H1 (cell line): ENCODE results near the gene PIGS.

ENCODE experiments used
- ASH2L ChIP-seq: fragments of 200-600, 300-600 bp; sonication (generic); IDR thresholded peaks from one replicate; pipeline ENCODE4 v1.7.1; 2017; ENCODE audit warnings: low read length
- ATF3 ChIP-seq: IDR thresholded peaks from 2 replicates; pipeline ENCODE4 v1.6.1; 2011; ENCODE audit warnings: low read depth, mild to moderate bottlenecking, low read length; ENCODE audit not compliant: insufficient read depth
- FOSL1 ChIP-seq: IDR thresholded peaks from 2 replicates; pipeline ENCODE4 v1.6.1; 2011; ENCODE audit warnings: mild to moderate bottlenecking, low read depth, low read length, moderate library complexity; ENCODE audit not compliant: insufficient read depth
- JUN ChIP-seq: IDR thresholded peaks from 2 replicates; pipeline ENCODE4 v1.6.1; 2011; ENCODE audit warnings: low read depth, mild to moderate bottlenecking, improper control_type of control experiment, low read length
- MAX ChIP-seq: IDR thresholded peaks from 2 replicates; pipeline ENCODE4 v1.6.1; 2012; ENCODE audit warnings: inconsistent platforms
- RBBP5 ChIP-seq: IDR thresholded peaks from 2 replicates; pipeline ENCODE4 v1.7.1; 2012; ENCODE audit warnings: low read depth, mild to moderate bottlenecking, inconsistent platforms, low read length, moderate library complexity, borderline replicate concordance
- RXRA ChIP-seq: IDR thresholded peaks from 2 replicates; pipeline ENCODE4 v1.6.1; 2011; ENCODE audit warnings: low read depth, mild to moderate bottlenecking, low read length, moderate library complexity; ENCODE audit not compliant: insufficient read depth
- SAP30 ChIP-seq: fragments of 300-600 bp; sonication (generic); IDR thresholded peaks from 2 replicates; pipeline ENCODE4 v1.7.1; 2012; ENCODE audit warnings: low read length, moderate library complexity, mild to moderate bottlenecking, inconsistent platforms; ENCODE audit not compliant: insufficient read depth, insufficient replicate concordance
- SP1 ChIP-seq: IDR thresholded peaks from 2 replicates; pipeline ENCODE4 v1.6.1; 2011; ENCODE audit warnings: low read depth, low read length
- TAF1 ChIP-seq: IDR thresholded peaks from 2 replicates; pipeline ENCODE4 v1.6.1; 2011; ENCODE audit warnings: mild to moderate bottlenecking, low read depth, low read length
- TF ChIP-seq, protein P1 (sequence below), 3 experiments: IDR thresholded peaks; 1 replicate in 2 of 3; 2 replicates in 1 of 3; pipeline versions ENCODE4 v1.5.1 to v1.6.1; 2011; ENCODE audit warnings: low read length in 3 of 3, mild to moderate bottlenecking in 3 of 3, inconsistent platforms in 2 of 3, low read depth in 1 of 3, moderate library complexity in 1 of 3; ENCODE audit not compliant: insufficient read depth in 1 of 3; ENCODE audit errors: control extremely low read depth in 1 of 3

- TF ChIP-seq FOSL1 (no peak), MAX (no peak), RXRA (no peak), ASH2L (no peak), SAP30 (no peak), RBBP5 (no peak), TAF1 (no peak), ATF3 (no peak), SP1 (no peak), JUN (no peak)
- TF ChIP-seq, protein P1, sequence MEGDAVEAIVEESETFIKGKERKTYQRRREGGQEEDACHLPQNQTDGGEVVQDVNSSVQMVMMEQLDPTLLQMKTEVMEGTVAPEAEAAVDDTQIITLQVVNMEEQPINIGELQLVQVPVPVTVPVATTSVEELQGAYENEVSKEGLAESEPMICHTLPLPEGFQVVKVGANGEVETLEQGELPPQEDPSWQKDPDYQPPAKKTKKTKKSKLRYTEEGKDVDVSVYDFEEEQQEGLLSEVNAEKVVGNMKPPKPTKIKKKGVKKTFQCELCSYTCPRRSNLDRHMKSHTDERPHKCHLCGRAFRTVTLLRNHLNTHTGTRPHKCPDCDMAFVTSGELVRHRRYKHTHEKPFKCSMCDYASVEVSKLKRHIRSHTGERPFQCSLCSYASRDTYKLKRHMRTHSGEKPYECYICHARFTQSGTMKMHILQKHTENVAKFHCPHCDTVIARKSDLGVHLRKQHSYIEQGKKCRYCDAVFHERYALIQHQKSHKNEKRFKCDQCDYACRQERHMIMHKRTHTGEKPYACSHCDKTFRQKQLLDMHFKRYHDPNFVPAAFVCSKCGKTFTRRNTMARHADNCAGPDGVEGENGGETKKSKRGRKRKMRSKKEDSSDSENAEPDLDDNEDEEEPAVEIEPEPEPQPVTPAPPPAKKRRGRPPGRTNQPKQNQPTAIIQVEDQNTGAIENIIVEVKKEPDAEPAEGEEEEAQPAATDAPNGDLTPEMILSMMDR (IDR thresholded peaks at IDR 0.05; ENCODE audit: control extremely low read depth in 1 of 3, insufficient read depth in 1 of 3, low read depth in 1 of 3, low read length in 3 of 3) = no peak
Observed at GRCh38 chr17:28610376-28610775, 39.1 kb upstream of the PIGS start.
